CD14-positive monocyte (primary cell): ENCODE data around the gene GALNTL6. TPM values are rescaled to one million over a fixed set of nuclear protein-coding genes. Genes with fewer than 3 reads are reported as not detected.

ENCODE experiments used
- DNase-seq, 3 donors: peaks; one replicate each; pipeline ENCODE4 v3.0.0-alpha.2; 2011 to 2022
- H2AFZ ChIP-seq: 2 replicates; pipeline ENCODE4 v1.6.0; 2012; ENCODE audit warnings: mild to moderate bottlenecking, low read depth, low read length, inconsistent platforms; ENCODE audit not compliant: insufficient read depth, poor library complexity, severe bottlenecking
- H3K27ac ChIP-seq, 2 donors: 1 replicate in 1 of 2; 2 replicates in 1 of 2; pipeline ENCODE4 v1.5.1; 2012 to 2013; ENCODE audit warnings: low read length in 2 of 2, control low read depth in 1 of 2, inconsistent platforms in 1 of 2, low read depth in 1 of 2, mild to moderate bottlenecking in 1 of 2
- H3K27me3 ChIP-seq, 2 donors: one replicate each; pipeline versions ENCODE4 v1.6.0 to v1.6.1; 2011 to 2013; ENCODE audit warnings: low read length in 2 of 2; ENCODE audit not compliant: control insufficient read depth in 2 of 2, insufficient read depth in 2 of 2
- H3K36me3 ChIP-seq, 2 donors: replicated peaks in 1 of 2; 1 replicate in 1 of 2; 2 replicates in 1 of 2; pipeline versions ENCODE4 v1.5.1 to v1.6.1; 2012 to 2013; ENCODE audit warnings: low read length in 2 of 2, control low read depth in 1 of 2, inconsistent platforms in 1 of 2, mild to moderate bottlenecking in 1 of 2; ENCODE audit not compliant: insufficient read depth in 2 of 2, control insufficient read depth in 1 of 2
- H3K4me1 ChIP-seq, 2 donors: 1 replicate in 1 of 2; 2 replicates in 1 of 2; pipeline versions ENCODE4 v1.5.1 to v1.6.1; 2012 to 2013; ENCODE audit warnings: low read length in 2 of 2, control low read depth in 1 of 2, inconsistent platforms in 1 of 2, mild to moderate bottlenecking in 1 of 2, moderate library complexity in 1 of 2; ENCODE audit not compliant: insufficient read depth in 2 of 2, control insufficient read depth in 1 of 2
- H3K4me2 ChIP-seq: replicated peaks from 2 replicates; pipeline ENCODE3; 2012; ENCODE audit warnings: low read length, moderate library complexity, mild to moderate bottlenecking; ENCODE audit not compliant: poor library complexity, severe bottlenecking; ENCODE audit errors: extremely low read depth
- H3K4me3 ChIP-seq, 3 experiments: fragments of 200-600 bp in 1 of 3; sonication (generic) in 1 of 3; replicated peaks in 1 of 3; 1 replicate in 2 of 3; 2 replicates in 1 of 3; pipeline ENCODE4 v1.5.1; 2011 to 2013; ENCODE audit warnings: low read length in 3 of 3, mild to moderate bottlenecking in 3 of 3, control low read depth in 2 of 3, low read depth in 2 of 3, inconsistent platforms in 1 of 3, moderate library complexity in 1 of 3
- H3K79me2 ChIP-seq: 2 replicates; pipeline ENCODE4 v1.6.0; 2012; ENCODE audit warnings: mild to moderate bottlenecking, control low read depth, inconsistent platforms, low read length, moderate library complexity; ENCODE audit not compliant: insufficient read depth
- H3K9ac ChIP-seq: 2 replicates; pipeline ENCODE4 v1.6.0; 2017; ENCODE audit warnings: low read length, mild to moderate bottlenecking; ENCODE audit not compliant: insufficient read depth, poor library complexity, severe bottlenecking
- H3K9me3 ChIP-seq, 2 donors: replicated peaks in 1 of 2; 1 replicate in 1 of 2; 2 replicates in 1 of 2; pipeline versions ENCODE4 v1.5.1 to v1.6.1; 2012 to 2013; ENCODE audit warnings: low read length in 2 of 2, control low read depth in 1 of 2; ENCODE audit not compliant: control insufficient read depth in 1 of 2, insufficient read depth in 1 of 2
- H4K20me1 ChIP-seq: 2 replicates; pipeline ENCODE4 v1.6.0; 2012; ENCODE audit warnings: mild to moderate bottlenecking, low read length, control low read depth, moderate library complexity; ENCODE audit not compliant: insufficient read depth
- H3K27ac Mint-ChIP-seq, 7 donors: one replicate each; pipeline ENCODE4 v1.8.0; 2020; ENCODE audit warnings: mild to moderate bottlenecking in 7 of 7, mixed read lengths in 7 of 7, moderate library complexity in 6 of 7, inconsistent platforms in 2 of 7
- H3K27me3 Mint-ChIP-seq, 3 donors: one replicate each; pipeline ENCODE4 v1.8.0; 2021 to 2022; ENCODE audit warnings: low read depth in 3 of 3, mild to moderate bottlenecking in 3 of 3, mixed read lengths in 3 of 3, moderate library complexity in 3 of 3, inconsistent platforms in 1 of 3
- H3K36me3 Mint-ChIP-seq, 2 donors: one replicate each; pipeline ENCODE4 v1.8.0; 2020; ENCODE audit warnings: mixed read lengths in 2 of 2, inconsistent platforms in 1 of 2, mild to moderate bottlenecking in 1 of 2
- H3K4me1 Mint-ChIP-seq: one replicate; pipeline ENCODE4 v1.8.0; 2020; ENCODE audit warnings: mild to moderate bottlenecking, mixed read lengths
- H3K4me3 Mint-ChIP-seq, 2 donors: one replicate each; pipeline ENCODE4 v1.8.0; 2020; ENCODE audit warnings: mild to moderate bottlenecking in 2 of 2, mixed read lengths in 2 of 2, moderate library complexity in 1 of 2
- H3K9me3 Mint-ChIP-seq, 7 donors: one replicate each; pipeline ENCODE4 v1.8.0; 2020 to 2022; ENCODE audit warnings: mixed read lengths in 7 of 7, mild to moderate bottlenecking in 6 of 7, moderate library complexity in 6 of 7, inconsistent platforms in 2 of 7
- CTCF ChIP-seq: fragments of 200-600 bp; IDR thresholded peaks from one replicate; pipeline ENCODE4 v1.8.0; 2022; ENCODE audit warnings: antibody characterized with exemption, mild to moderate bottlenecking
- WGBS: methylation state at CpG from one replicate; pipeline ENCODE4 v1.1.5; 2013; ENCODE audit warnings: missing lambda C conversion rate; ENCODE audit not compliant: insufficient coverage; 5-methylcytosine and 5-hydroxymethylcytosine counted together
- intact Hi-C, 2 donors: fragments of 100-400 bp; cut with micrococcal nuclease; formaldehyde crosslinking; loops; one replicate each; pipeline versions ENCODE4 v1.15.0 to v1.15.1; 2023
- polyA plus RNA-seq, 3 donors: library from polyadenylated mRNA; depleted of rRNA in 1 of 3; unstranded in 2 of 3; stranded (reverse) in 1 of 3; fragments of 300-500 nt in 2 of 3; fragments of >200 nt in 1 of 3; fragmentation: Illumina TruSeq in 2 of 3; gene quantifications; 1 replicate in 2 of 3; 2 replicates in 1 of 3; pipeline ENCODE4 v1.2.3, GENCODE V29; 2012 to 2021

GALNTL6 gene
- polyA plus RNA-seq, 3 donors: 0.05 TPM; not detected in 2

GRCh38 chr4:173046144-173046543 is 1232.9 kb downstream of the GALNTL6 start:
- WGBS: no CpG with 5 or more reads among the region's 2 CpGs
- intact Hi-C loops: no loop called here

GRCh38 chr4:173046818-173047217 is 1233.6 kb downstream of the GALNTL6 start:
- Mint-ChIP-seq H3K9me3 (peaks cover 0 to 5% (median 3%) of the 10 kb centered on the region in 7 donors), H3K27me3 (peaks cover 0 to 3% (median 2%) of the 10 kb centered on the region in 3 donors), H3K4me1 (no peaks in the 10 kb centered on the region), H3K36me3 (no peaks in the 10 kb centered on the region), H3K4me3 (no peak overlapping the region), H3K27ac (no peak overlapping the region)
- no peaks in the 10 kb centered on the region for H3K36me3 ChIP-seq
- no peaks in the 10 kb centered on the region for H4K20me1 ChIP-seq
- no peak overlapping the region for H3K4me2 ChIP-seq
- H3K27ac ChIP-seq: no peak overlapping the region
- H3K4me1 ChIP-seq: no peaks in the 10 kb centered on the region
- H3K9me3 ChIP-seq: no peaks in the 10 kb centered on the region
- H3K9ac ChIP-seq: no peak overlapping the region
- no peaks in the 10 kb centered on the region for H3K79me2 ChIP-seq
- TF ChIP-seq CTCF: no peak
- 95% methylated on average over 4 of the region's 5 CpGs for WGBS
- intact Hi-C loops: no loop called here
- H3K27me3 ChIP-seq: no peaks in the 10 kb centered on the region
- no peak for DNase-seq
- no peak overlapping the region for H2AFZ ChIP-seq
- no peak overlapping the region for H3K4me3 ChIP-seq

More at GRCh38 chr4:173046144-173046543, 1232.9 kb downstream of the GALNTL6 start:
- Mint-ChIP-seq H3K9me3 (peaks cover 0 to 5% (median 3%) of the 10 kb centered on the region in 7 donors), H3K4me3 (no peak overlapping the region), H3K4me1 (no peaks in the 10 kb centered on the region), H3K36me3 (no peaks in the 10 kb centered on the region), H3K27me3 (peaks cover 0 to 3% (median 2%) of the 10 kb centered on the region in 3 donors), H3K27ac (no peak overlapping the region)
- Histone ChIP-seq H3K4me1 (no peaks in the 10 kb centered on the region), H2AFZ (no peak overlapping the region), H3K4me2 (no peak overlapping the region), H3K9me3 (no peaks in the 10 kb centered on the region), H3K27me3 (no peaks in the 10 kb centered on the region), H3K79me2 (no peaks in the 10 kb centered on the region), H3K27ac (no peak overlapping the region), H4K20me1 (no peaks in the 10 kb centered on the region), H3K36me3 (no peaks in the 10 kb centered on the region), H3K4me3 (no peak overlapping the region), H3K9ac (no peak overlapping the region)
- DNase-seq: no peak
- no peak for TF ChIP-seq CTCF
